Neutrophil (primary cell): ENCODE measurements around the gene FDX1.

Experiments
- H3K27ac ChIP-seq: fragments of 200-600 bp; sonication (generic); 2 replicates; pipeline ENCODE4 v1.5.1; 2016; ENCODE audit warnings: mild to moderate bottlenecking, moderate library complexity
- H3K27me3 ChIP-seq: fragments of 200-600 bp; sonication (generic); 2 replicates; pipeline ENCODE4 v1.6.0; 2016; ENCODE audit warnings: mild to moderate bottlenecking
- H3K36me3 ChIP-seq: fragments of 200-600 bp; sonication (generic); 2 replicates; pipeline ENCODE4 v1.5.1; 2017
- H3K4me1 ChIP-seq, 2 experiments: fragments of 200-600 bp in 1 of 2; sonication (generic) in 1 of 2; 1 replicate in 1 of 2; 2 replicates in 1 of 2; pipeline versions ENCODE4 v1.5.1 to v1.6.1; 2013 to 2016; ENCODE audit warnings: low read depth in 1 of 2, low read length in 1 of 2, mild to moderate bottlenecking in 1 of 2, moderate library complexity in 1 of 2; ENCODE audit not compliant: control insufficient read depth in 1 of 2, insufficient read depth in 1 of 2
- H3K4me3 ChIP-seq, 2 experiments: fragments of 200-600 bp in 1 of 2; sonication (generic) in 1 of 2; 1 replicate in 1 of 2; 2 replicates in 1 of 2; pipeline ENCODE4 v1.5.1; 2013 to 2016; ENCODE audit warnings: low read depth in 1 of 2, low read length in 1 of 2, mild to moderate bottlenecking in 1 of 2, moderate library complexity in 1 of 2
- H3K9me3 ChIP-seq: fragments of 200-600 bp; sonication (generic); 2 replicates; pipeline ENCODE4 v1.5.1; 2016
- TF ChIP-seq, protein P1 (sequence below): fragments of 200-600 bp; sonication (generic); IDR thresholded peaks from 2 replicates; pipeline ENCODE4 v1.5.1; 2016; ENCODE audit warnings: antibody characterized with exemption

FDX1 gene

DNA sequence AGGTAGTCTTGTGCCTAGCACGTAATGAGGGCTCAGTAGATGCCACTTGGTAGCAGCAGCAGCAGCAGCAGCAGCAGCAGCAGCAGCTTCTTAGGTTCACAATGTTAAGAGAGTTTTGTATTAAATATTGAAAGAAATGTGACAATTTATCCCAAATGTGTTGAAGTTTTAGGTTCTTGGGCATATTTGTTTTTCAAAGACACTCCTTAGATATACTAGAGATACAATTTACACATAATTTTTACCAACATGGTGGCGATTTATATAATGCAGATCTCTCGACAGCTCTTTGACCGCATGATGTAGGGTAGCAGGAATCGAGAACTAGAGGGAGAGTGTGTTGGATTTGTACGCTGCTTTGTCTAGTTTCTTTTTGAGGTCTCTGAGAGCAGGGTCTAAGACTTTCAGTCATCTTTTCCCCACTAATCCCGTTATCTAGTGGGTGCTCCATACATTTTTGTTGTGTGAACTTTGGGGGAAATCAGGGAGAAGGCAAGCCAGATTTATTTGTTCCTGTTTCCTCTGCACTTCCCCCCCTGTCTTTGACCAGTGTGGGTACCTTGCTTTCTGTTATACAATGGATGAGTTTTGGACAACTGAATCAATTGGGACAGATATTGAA, 1.4 kb downstream of the FDX1 start:
- peaks cover 15 to 18% of the 10 kb centered on the region in 2 experiments for H3K4me1 ChIP-seq

DNA sequence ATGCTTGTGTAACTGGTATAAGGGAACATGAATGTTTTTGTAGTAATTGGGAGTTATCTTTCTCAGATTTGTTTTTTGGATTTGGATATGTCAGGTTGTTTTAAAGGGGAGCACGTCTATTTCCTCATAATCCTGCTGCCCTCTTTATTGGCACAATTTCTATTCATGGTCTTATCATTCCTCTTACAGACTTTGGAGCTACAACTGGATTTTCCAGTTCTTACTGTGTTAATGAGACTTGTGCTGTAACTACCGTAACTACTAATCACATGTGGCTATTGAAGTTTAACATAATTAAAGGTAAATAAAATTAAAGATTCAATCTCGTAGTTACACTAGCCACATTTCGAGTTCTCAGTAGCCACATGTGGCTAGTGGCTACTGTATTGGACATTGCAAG, 1.9 kb downstream of the FDX1 start:
- peaks cover 15 to 18% of the 10 kb centered on the region in 2 experiments for H3K4me1 ChIP-seq
- no peak overlapping the region for H3K27ac ChIP-seq
- H3K9me3 ChIP-seq, result no peaks in the 10 kb centered on the region
- TF ChIP-seq, protein P1, sequence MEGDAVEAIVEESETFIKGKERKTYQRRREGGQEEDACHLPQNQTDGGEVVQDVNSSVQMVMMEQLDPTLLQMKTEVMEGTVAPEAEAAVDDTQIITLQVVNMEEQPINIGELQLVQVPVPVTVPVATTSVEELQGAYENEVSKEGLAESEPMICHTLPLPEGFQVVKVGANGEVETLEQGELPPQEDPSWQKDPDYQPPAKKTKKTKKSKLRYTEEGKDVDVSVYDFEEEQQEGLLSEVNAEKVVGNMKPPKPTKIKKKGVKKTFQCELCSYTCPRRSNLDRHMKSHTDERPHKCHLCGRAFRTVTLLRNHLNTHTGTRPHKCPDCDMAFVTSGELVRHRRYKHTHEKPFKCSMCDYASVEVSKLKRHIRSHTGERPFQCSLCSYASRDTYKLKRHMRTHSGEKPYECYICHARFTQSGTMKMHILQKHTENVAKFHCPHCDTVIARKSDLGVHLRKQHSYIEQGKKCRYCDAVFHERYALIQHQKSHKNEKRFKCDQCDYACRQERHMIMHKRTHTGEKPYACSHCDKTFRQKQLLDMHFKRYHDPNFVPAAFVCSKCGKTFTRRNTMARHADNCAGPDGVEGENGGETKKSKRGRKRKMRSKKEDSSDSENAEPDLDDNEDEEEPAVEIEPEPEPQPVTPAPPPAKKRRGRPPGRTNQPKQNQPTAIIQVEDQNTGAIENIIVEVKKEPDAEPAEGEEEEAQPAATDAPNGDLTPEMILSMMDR, result no peak
- no peak overlapping the region for H3K4me3 ChIP-seq
- peaks cover 18% of the 10 kb centered on the region for H3K27me3 ChIP-seq
- no peaks in the 10 kb centered on the region for H3K36me3 ChIP-seq

More for the DNA sequence above, 1.4 kb downstream of the FDX1 start:
- Histone ChIP-seq H3K36me3 (no peaks in the 10 kb centered on the region), H3K9me3 (no peaks in the 10 kb centered on the region), H3K4me3 (peak overlapping the region; percentile 65 to 72), H3K27ac (no peak overlapping the region), H3K27me3 (peaks cover 18% of the 10 kb centered on the region)
- TF ChIP-seq, protein P1, result no peak

DNA sequence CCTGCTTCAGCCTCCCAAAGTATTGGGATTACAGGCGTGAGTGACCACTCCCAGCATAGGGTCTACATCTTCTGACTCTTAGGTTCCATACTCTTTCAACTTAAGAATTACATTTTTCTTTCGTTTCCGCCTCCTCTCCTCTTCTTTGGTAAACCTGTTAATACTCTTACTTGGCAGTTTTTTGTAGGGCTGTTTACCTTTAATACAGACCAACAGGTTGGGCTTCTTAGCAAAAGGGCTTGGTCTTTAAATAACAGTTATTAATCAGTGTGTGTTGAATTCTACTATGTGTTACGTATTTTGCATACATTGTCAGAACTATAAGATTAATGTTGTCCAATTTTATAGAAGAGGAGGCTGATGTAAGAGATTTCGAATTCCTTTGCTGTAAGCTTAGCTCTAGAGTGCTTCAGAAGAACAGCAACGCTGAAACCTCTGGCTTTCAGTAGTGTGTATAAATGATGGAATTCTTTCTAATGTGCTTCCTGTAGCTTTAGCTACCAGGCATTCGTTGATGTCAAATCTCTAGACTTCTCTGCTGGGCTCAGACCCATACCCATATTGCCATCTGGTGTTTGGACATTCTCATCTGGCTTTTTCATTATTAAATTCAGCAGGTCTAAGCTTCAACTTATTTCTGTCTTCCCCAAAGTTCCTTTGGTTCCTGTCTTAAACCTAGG, 3.1 kb downstream of the FDX1 start:
- TF ChIP-seq, protein P1, result no peak
- H3K36me3 ChIP-seq, result no peaks in the 10 kb centered on the region
- H3K27ac ChIP-seq, result no peak overlapping the region

DNA sequence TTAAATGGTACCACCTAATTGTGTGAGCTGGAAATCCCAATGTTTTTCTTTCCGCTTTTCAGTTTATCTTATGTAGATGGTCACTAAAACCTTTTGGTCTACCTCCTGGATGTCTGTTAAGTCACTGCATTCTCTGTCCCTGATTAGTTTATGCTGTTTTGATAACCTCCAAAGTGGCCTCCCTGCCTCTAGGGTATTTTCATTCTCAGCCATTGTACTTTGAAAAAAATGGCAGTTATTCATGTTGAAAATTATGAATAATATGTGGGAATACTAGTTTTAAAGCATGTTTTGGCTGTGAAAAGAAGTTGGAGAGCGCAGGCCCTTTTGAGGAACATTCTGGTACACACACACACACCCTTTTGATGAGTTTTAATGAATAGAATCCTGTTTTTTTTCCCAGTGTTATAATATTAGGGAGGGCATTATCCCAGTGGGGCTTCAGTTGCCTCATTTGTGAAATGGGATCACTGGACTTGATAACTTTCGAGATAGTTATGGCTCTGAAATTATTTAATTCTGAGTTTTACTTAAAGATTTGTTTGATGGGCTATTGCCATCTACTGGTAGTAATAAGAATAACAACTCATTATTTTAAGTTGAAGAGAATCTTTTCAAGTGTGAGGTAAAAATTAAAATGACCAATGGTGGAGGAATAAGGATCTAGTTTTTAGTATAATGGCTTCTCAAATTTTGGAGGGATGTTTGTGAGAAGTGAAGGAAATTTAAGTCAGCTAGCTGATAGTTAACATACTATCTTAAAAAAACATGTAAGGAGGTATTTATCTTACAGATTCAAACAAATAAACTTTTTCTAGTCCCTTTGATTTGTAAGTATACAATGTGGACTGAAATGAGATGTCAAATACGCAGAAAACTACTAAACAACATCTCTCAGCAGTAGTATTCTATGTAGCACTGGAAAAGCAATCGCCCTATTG, 3.9 kb downstream of the FDX1 start:
- TF ChIP-seq, protein P1, result peak; percentile 44
- Histone ChIP-seq H3K9me3 (no peaks in the 10 kb centered on the region), H3K27me3 (peaks cover 18% of the 10 kb centered on the region), H3K36me3 (no peaks in the 10 kb centered on the region), H3K4me3 (no peak overlapping the region), H3K27ac (no peak overlapping the region), H3K4me1 (peaks cover 15 to 18% of the 10 kb centered on the region in 2 experiments)

More for the DNA sequence above, 3.1 kb downstream of the FDX1 start:
- Histone ChIP-seq H3K4me1 (peaks cover 15 to 18% of the 10 kb centered on the region in 2 experiments), H3K9me3 (no peaks in the 10 kb centered on the region), H3K27me3 (peaks cover 18% of the 10 kb centered on the region), H3K4me3 (no peak overlapping the region)

DNA sequence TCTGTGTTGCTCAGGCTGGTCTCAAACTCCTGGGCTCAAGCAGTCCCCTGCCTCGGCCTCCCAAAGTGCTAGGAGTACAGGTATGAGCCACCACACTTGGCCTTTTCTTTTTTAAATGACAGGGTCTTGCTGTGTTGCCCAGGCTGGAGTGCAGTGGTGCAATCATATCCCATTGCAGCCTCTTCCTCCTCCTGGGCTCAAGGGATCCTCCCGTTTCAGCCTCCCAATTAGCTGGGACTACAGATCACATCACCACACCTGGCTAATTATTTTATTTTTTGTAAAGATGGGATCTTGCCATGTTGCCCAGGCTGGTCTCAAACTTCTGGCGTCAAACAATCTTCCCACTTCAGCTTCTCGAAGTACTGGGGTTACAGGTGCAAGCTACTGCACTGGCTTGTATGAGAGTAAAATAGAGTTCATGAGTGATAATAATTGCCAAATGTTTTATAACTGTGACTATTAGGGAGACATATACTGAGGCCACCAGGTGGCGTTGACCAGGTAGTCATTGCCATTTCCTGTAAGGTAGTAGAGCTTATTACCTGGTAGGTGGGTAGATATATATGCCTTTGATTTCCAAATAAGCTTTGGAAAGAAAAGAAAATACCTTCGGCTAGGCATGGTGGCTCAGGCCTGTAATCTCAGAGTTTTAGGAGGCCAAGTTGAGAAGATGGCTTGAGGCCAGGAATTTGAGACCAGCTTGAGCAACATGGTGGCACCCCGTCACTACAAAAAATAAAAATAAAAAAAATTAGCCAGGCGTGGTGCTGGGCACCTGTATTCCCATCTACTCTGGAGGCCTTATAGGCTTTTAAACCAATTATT, 5.4 kb downstream of the FDX1 start:
- TF ChIP-seq, protein P1, result no peak
- Histone ChIP-seq H3K27ac (no peak overlapping the region), H3K4me3 (no peak overlapping the region), H3K36me3 (no peaks in the 10 kb centered on the region), H3K27me3 (peaks cover 18% of the 10 kb centered on the region), H3K4me1 (peaks cover 11 to 14% of the 10 kb centered on the region in 2 experiments), H3K9me3 (no peaks in the 10 kb centered on the region)
